ENCODE data around the gene PHF5A. TPM values are rescaled to one million over a fixed set of nuclear protein-coding genes. Genes with fewer than 3 reads are reported as not detected.

The PHF5A gene
- total and polyA plus RNA-seq, 2 experiments from 2014 or later = 13.1 to 41.9 TPM

DNA sequence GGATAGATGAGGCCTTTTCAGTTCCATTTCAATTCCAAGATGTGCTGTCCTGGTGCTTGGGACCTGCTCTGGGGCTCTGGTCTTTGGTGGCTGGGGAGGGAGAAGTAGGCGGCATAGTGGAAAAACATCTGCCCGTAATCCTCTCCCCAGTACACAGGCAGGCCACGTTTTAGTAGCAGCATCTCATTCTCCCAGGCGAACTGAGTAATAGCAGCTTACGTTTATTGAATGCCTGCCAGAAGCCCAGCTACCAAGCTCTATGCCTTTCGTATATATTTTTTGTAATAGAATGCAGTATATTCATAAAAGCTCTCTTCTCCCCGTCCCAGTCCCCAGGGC is 11.9 kb upstream of the PHF5A start:
- H3K27me3 ChIP-seq (replicated peaks; ENCODE audit: insufficient read depth) = no peaks in the 10 kb centered on the region
- H3K36me3 ChIP-seq (ENCODE audit: low read depth) = no peaks in the 10 kb centered on the region
- H3K4me1 ChIP-seq (ENCODE audit: insufficient read depth) = peaks cover 42% of the 10 kb centered on the region
- peaks cover 31% of the 10 kb centered on the region; the same call in 1 of the 2 replicates for H3F3A ChIP-seq (ENCODE audit: insufficient read depth)
- H2AFZ ChIP-seq = no peak overlapping the region
- in situ Hi-C loops (cut with MboI) = no loop called here
- peak overlapping the region; percentile 67 for H3K27ac ChIP-seq
- no peak overlapping the region for H3K4me3 ChIP-seq
- H3K9me2 ChIP-seq (ENCODE audit: insufficient read depth) = no peaks in the 10 kb centered on the region
- WGBS, 2 experiments (ENCODE audit: low coverage in 1 of 2, low lambda C conversion rate in 2 of 2, missing lambda C conversion rate in 2 of 2) = 51 to 55% methylated on average over 7 of the region's 7 CpGs
- H3K9me3 ChIP-seq (ENCODE audit: low read depth) = no peaks in the 10 kb centered on the region
- H4K20me1 ChIP-seq (ENCODE audit: insufficient read depth) = peaks cover 6% of the 10 kb centered on the region; the same call in 1 of the 2 replicates
- no peak overlapping the region for H3K4me2 ChIP-seq (ENCODE audit: unreplicated experiment)
- TF ChIP-seq EZH2 (IDR thresholded peaks at IDR 0.05; ENCODE audit: insufficient read depth, poor library complexity, severe bottlenecking) = no peak
- TF ChIP-seq EZH2phosphoT487 (IDR thresholded peaks at IDR 0.05; ENCODE audit: insufficient read depth, low read depth) = no peak
- peak; percentile 77 for DNase-seq
- H3K79me2 ChIP-seq (ENCODE audit: insufficient read depth) = peaks cover 99% of the 10 kb centered on the region
- peak overlapping the region; percentile 52 for H3K9ac ChIP-seq

DNA sequence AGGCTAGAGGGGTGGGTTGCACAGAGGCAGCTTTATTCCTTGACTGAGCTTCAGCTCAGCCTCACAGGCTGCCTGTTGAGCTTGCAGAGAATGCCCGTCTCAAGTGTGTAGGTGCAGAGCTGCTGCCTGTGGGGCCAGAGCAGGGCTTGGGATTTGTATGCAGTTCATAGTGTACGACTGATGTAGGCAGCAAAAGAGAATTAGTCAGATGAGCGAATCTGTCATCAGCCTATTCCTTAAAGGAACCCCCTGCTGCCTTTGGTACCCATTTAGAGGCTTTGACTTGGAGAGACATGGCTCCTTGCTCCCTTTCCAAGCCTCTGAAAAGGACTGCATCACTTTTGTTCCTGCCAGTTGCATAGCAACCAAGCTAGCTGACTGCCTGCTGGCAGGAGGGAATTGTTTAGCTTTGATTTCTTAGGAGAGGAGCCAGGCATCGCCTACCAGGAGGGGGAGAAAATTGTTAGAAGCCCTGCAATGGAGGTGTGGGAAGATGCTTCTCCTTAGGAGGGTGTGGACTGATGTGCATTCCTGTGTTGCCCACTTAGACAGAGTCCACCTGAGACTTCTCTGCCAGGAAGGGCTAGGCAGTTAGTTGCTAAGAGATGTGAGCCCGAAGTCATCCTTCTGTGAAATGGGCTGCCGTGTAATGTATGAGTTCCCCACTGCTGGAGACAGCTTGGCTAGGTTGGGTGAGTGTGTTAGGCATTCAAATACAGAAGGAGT is 11.3 kb upstream of the PHF5A start:
- Histone ChIP-seq H3K36me3 (ENCODE audit: low read depth) (no peaks in the 10 kb centered on the region), H2AFZ (no peak overlapping the region), H3K9me2 (ENCODE audit: insufficient read depth) (no peaks in the 10 kb centered on the region), H3K79me2 (ENCODE audit: insufficient read depth) (peaks cover 99% of the 10 kb centered on the region), H3K4me3 (no peak overlapping the region), H4K20me1 (ENCODE audit: insufficient read depth) (peaks cover 6% of the 10 kb centered on the region; the same call in 1 of the 2 replicates), H3K4me1 (ENCODE audit: insufficient read depth) (peaks cover 42% of the 10 kb centered on the region), H3K9ac (peak overlapping the region; percentile 52), H3F3A (ENCODE audit: insufficient read depth) (peaks cover 31% of the 10 kb centered on the region; the same call in 1 of the 2 replicates), H3K4me2 (ENCODE audit: unreplicated experiment) (no peak overlapping the region), H3K27ac (peak overlapping the region; percentile 67), H3K27me3 (replicated peaks; ENCODE audit: insufficient read depth) (no peaks in the 10 kb centered on the region), H3K9me3 (ENCODE audit: low read depth) (no peaks in the 10 kb centered on the region)
- no peak for TF ChIP-seq EZH2phosphoT487 (IDR thresholded peaks at IDR 0.05; ENCODE audit: insufficient read depth, low read depth)
- no peak for TF ChIP-seq EZH2 (IDR thresholded peaks at IDR 0.05; ENCODE audit: insufficient read depth, poor library complexity, severe bottlenecking)
- peak; percentile 78 for DNase-seq
- in situ Hi-C loops (cut with MboI) = no loop called here
- WGBS, 2 experiments (ENCODE audit: low coverage in 1 of 2, low lambda C conversion rate in 2 of 2, missing lambda C conversion rate in 2 of 2) = 65 to 67% methylated on average over 6 of the region's 6 CpGs

DNA sequence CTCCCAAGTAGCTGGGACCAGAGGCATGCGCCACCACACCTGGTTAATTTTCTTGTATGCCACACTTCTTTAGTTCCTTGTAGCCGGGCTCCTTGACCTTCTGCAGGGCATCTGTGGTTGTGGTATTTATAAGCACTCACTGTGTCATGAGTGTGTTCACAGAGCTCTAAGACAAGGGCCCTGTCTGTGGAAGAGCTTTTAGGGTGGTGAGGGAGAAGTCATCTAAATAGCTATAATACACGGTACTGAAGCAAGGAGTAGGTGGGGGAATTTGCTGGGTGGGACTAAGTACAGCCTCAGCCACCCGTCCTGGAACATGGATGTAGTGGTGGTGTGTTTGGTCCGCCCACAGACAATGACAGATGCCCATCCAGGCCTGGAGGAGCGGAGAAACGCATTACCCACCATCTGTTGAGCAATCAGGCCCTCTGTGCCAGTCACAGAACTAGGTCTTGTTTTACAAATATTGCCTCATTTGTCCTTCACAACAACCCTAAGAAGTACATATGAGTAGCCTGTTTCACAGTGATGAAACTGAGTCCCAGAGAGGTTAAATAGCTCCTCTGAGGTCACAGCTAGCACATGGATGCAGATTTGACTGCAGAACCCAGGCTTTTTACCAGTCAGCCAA is 10.5 kb upstream of the PHF5A start:
- WGBS, 2 experiments (ENCODE audit: low coverage in 1 of 2, low lambda C conversion rate in 2 of 2, missing lambda C conversion rate in 2 of 2) = 52 to 53% methylated on average over 7 of the region's 7 CpGs
- DNase-seq = peak; percentile 63
- no peak overlapping the region for H2AFZ ChIP-seq
- H3K4me3 ChIP-seq = no peak overlapping the region
- H3F3A ChIP-seq (ENCODE audit: insufficient read depth) = peaks cover 31% of the 10 kb centered on the region; the same call in 1 of the 2 replicates
- peak overlapping the region; percentile 52 for H3K9ac ChIP-seq
- no peaks in the 10 kb centered on the region for H3K36me3 ChIP-seq (ENCODE audit: low read depth)
- in situ Hi-C loops (cut with MboI) = no loop called here
- no peaks in the 10 kb centered on the region for H3K27me3 ChIP-seq (replicated peaks; ENCODE audit: insufficient read depth)
- no peak for TF ChIP-seq EZH2 (IDR thresholded peaks at IDR 0.05; ENCODE audit: insufficient read depth, poor library complexity, severe bottlenecking)
- no peak for TF ChIP-seq EZH2phosphoT487 (IDR thresholded peaks at IDR 0.05; ENCODE audit: insufficient read depth, low read depth)
- no peaks in the 10 kb centered on the region for H3K9me3 ChIP-seq (ENCODE audit: low read depth)
- peaks cover 42% of the 10 kb centered on the region for H3K4me1 ChIP-seq (ENCODE audit: insufficient read depth)
- H3K9me2 ChIP-seq (ENCODE audit: insufficient read depth) = no peaks in the 10 kb centered on the region
- H3K27ac ChIP-seq = peak overlapping the region; percentile 67
- H3K4me2 ChIP-seq (ENCODE audit: unreplicated experiment) = no peak overlapping the region
- H4K20me1 ChIP-seq (ENCODE audit: insufficient read depth) = peaks cover 6% of the 10 kb centered on the region; the same call in 1 of the 2 replicates
- peaks cover 99% of the 10 kb centered on the region for H3K79me2 ChIP-seq (ENCODE audit: insufficient read depth)

DNA sequence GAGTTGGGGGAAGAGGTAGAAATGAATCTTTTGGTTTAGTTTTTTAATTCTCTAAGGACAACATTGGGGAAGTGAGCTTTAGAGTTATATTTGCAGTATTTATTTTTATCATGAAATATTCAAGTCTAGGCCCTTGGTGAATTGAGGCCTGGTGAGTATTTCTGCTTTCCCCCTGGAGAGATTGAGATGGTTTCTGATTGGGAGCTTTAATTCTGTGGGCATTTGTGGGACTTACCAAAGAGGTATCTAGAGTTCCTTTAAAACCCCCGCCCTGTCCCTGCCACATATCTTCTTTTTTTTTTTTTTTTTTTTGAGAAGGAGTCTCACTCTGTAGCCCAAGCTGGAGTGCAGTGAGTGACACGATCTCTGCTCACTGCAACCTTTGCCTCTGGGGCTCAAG is 10.0 kb upstream of the PHF5A start:
- Histone ChIP-seq H3K79me2 (ENCODE audit: insufficient read depth) (peaks cover 99% of the 10 kb centered on the region), H3K36me3 (ENCODE audit: low read depth) (no peaks in the 10 kb centered on the region), H3K4me3 (no peak overlapping the region), H3K9me2 (ENCODE audit: insufficient read depth) (no peaks in the 10 kb centered on the region), H2AFZ (no peak overlapping the region), H3K9ac (peak overlapping the region; percentile 52; the same call in 1 of the 2 replicates), H3K27me3 (replicated peaks; ENCODE audit: insufficient read depth) (no peaks in the 10 kb centered on the region), H3F3A (ENCODE audit: insufficient read depth) (peaks cover 31% of the 10 kb centered on the region; the same call in 1 of the 2 replicates), H4K20me1 (ENCODE audit: insufficient read depth) (peaks cover 6% of the 10 kb centered on the region; the same call in 1 of the 2 replicates), H3K27ac (peak overlapping the region; percentile 67; the same call in 1 of the 2 replicates), H3K4me1 (ENCODE audit: insufficient read depth) (peaks cover 42% of the 10 kb centered on the region), H3K9me3 (ENCODE audit: low read depth) (no peaks in the 10 kb centered on the region), H3K4me2 (ENCODE audit: unreplicated experiment) (no peak overlapping the region)
- in situ Hi-C loops (cut with MboI) = no loop called here
- WGBS, 2 experiments (ENCODE audit: low coverage in 1 of 2, low lambda C conversion rate in 2 of 2, missing lambda C conversion rate in 2 of 2) = 71 to 80% methylated on average over 2 of the region's 2 CpGs
- DNase-seq = no peak
- TF ChIP-seq EZH2 (IDR thresholded peaks at IDR 0.05; ENCODE audit: insufficient read depth, poor library complexity, severe bottlenecking) (no peak), EZH2phosphoT487 (IDR thresholded peaks at IDR 0.05; ENCODE audit: insufficient read depth, low read depth) (no peak)
